Skeletal muscle tissue (tissue), 4 donors: ENCODE data around the gene CKAP5. TPM values are rescaled to one million over a fixed set of nuclear protein-coding genes. Genes with fewer than 3 reads are reported as not detected.

Source experiments
- H3K27ac ChIP-seq: one replicate; pipeline ENCODE4 v1.7.0; 2013; ENCODE audit warnings: mild to moderate bottlenecking, low read depth, low read length, inconsistent platforms
- H3K27me3 ChIP-seq, 3 donors: one replicate each; pipeline ENCODE4 v1.7.0; 2013; ENCODE audit warnings: low read length in 3 of 3; ENCODE audit not compliant: control insufficient read depth in 3 of 3, insufficient read depth in 3 of 3
- H3K36me3 ChIP-seq, 3 donors: one replicate each; pipeline ENCODE4 v1.7.0; 2013; ENCODE audit warnings: low read length in 3 of 3; ENCODE audit not compliant: control insufficient read depth in 3 of 3, insufficient read depth in 3 of 3
- H3K4me1 ChIP-seq, 3 donors: one replicate each; pipeline ENCODE4 v1.7.0; 2013; ENCODE audit warnings: low read length in 3 of 3, mild to moderate bottlenecking in 3 of 3; ENCODE audit not compliant: control insufficient read depth in 3 of 3, insufficient read depth in 3 of 3
- H3K4me3 ChIP-seq, 3 donors: one replicate each; pipeline ENCODE4 v1.7.0; 2013; ENCODE audit warnings: low read length in 3 of 3
- H3K9ac ChIP-seq, 3 donors: one replicate each; pipeline ENCODE4 v1.7.0; 2013; ENCODE audit warnings: low read length in 3 of 3, mild to moderate bottlenecking in 3 of 3, moderate library complexity in 2 of 3, low read depth in 1 of 3
- H3K9me3 ChIP-seq, 3 donors: one replicate each; pipeline ENCODE4 v1.7.0; 2013; ENCODE audit warnings: low read length in 3 of 3; ENCODE audit not compliant: control insufficient read depth in 3 of 3
- total RNA-seq: library from RNA; depleted of rRNA; stranded (reverse); fragments of >200 nt; gene quantifications from one replicate; pipeline ENCODE4 v1.2.3, GENCODE V29; 2014
- donor health status: Osteomylitis.

Gene CKAP5
- total RNA-seq, 1 donor from 2014 or later: 58.5 TPM

DNA sequence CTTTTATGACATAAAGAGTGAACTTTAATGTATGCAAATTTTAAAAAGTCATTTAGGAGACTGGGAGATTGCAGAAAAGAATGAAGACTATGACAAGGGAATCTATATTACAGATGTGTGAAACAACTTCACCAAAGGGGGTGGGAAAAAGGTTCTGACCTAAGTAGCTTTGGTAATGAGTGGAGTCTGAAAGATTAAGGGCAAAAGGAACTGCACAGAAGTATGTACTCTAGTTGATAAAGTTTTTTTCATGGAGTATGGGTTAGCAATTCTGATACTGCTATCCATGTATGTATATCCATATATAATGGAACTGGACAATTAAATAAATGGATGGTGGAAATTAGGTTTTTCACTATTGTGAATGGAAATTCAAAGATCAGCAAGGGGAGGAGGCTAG lies 9.2 kb downstream of the CKAP5 start:
- Histone ChIP-seq H3K4me1 (peaks cover 0 to 4% (median 0%) of the 10 kb centered on the region in 3 donors), H3K27me3 (no peaks in the 10 kb centered on the region), H3K27ac (no peak overlapping the region), H3K9ac (no peak overlapping the region), H3K9me3 (no peaks in the 10 kb centered on the region), H3K4me3 (no peak overlapping the region), H3K36me3 (no peaks in the 10 kb centered on the region)

- no peaks in the 10 kb centered on the region for H3K36me3 ChIP-seq
- H3K9ac ChIP-seq: no peak overlapping the region
- H3K9me3 ChIP-seq: no peaks in the 10 kb centered on the region
- H3K27me3 ChIP-seq: no peaks in the 10 kb centered on the region
- peaks cover 0 to 4% (median 0%) of the 10 kb centered on the region in 3 donors for H3K4me1 ChIP-seq
- no peak overlapping the region for H3K27ac ChIP-seq
- H3K4me3 ChIP-seq: no peak overlapping the region
Measured at GRCh38 chr11:46836431-46836830, 9.6 kb downstream of the CKAP5 start.

- Histone ChIP-seq H3K4me3 (no peak overlapping the region), H3K27ac (no peak overlapping the region), H3K4me1 (peaks cover 0 to 4% (median 0%) of the 10 kb centered on the region in 3 donors), H3K9ac (no peak overlapping the region), H3K9me3 (no peaks in the 10 kb centered on the region), H3K36me3 (no peaks in the 10 kb centered on the region), H3K27me3 (no peaks in the 10 kb centered on the region)
Measured at GRCh38 chr11:46835897-46836296, 10.2 kb downstream of the CKAP5 start.

DNA sequence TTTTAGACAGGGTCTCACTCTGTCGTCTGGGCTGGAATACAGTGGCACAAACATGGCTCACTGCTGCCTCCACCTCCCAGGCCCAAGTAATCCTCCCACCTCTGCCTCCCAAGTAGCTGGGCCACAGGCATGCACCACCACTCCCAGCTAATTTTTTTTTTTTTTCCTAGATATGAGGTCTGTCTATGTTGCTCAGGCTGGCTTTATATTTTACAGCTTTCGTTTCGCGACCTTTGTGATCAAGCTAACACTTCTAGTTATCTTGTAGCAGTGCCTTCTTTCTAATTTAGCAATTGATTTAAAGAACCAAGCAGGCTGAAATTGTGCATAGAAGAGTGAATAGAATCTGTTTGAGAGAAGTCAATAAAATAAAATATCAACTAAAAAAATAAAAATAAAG lies 11.3 kb downstream of the CKAP5 start:
- H3K27me3 ChIP-seq: no peaks in the 10 kb centered on the region
- H3K4me1 ChIP-seq: peaks cover 0 to 4% (median 0%) of the 10 kb centered on the region in 3 donors

DNA sequence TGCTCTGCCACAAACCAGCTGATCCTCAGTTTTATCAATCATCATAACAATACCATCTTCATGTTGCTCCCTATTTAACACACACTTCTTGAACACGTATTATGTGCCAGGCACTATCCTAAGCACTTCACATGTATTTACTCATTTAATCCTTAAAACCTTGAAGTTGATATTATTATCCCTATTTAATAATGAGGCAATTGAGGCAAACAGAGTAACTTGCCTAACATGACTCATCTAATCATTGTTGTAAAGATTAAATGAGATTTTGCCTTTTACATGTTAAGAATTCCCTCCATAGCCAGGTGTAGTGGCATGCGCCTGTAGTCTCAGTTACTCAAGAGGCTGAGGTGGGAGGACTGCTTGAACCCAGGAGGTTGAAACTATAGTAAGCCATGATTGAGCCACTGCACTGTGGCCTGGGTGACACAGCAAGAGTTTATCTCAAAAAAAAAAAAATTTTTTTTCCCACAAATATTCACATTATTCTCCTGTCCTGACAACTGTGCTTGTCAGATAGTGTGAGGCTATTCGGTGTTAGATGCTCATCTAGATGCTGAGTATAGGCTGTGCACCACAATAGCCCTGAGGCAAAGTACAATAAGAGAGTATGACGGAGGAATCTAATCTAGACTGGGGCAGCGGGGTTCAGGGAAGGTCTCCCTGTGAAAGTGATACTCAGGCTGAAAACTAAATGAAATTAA lies 13.4 kb downstream of the CKAP5 start:
- no peaks in the 10 kb centered on the region for H3K9me3 ChIP-seq
- H3K9ac ChIP-seq: no peak overlapping the region
- no peak overlapping the region for H3K27ac ChIP-seq
- no peak overlapping the region for H3K4me3 ChIP-seq
- H3K27me3 ChIP-seq: no peaks in the 10 kb centered on the region
- H3K4me1 ChIP-seq: peaks cover 0 to 8% (median under 1%) of the 10 kb centered on the region in 3 donors
- H3K36me3 ChIP-seq: no peaks in the 10 kb centered on the region

More for the DNA sequence above, 11.3 kb downstream of the CKAP5 start:
- Histone ChIP-seq H3K36me3 (no peaks in the 10 kb centered on the region), H3K27ac (no peak overlapping the region), H3K9ac (no peak overlapping the region), H3K4me3 (no peak overlapping the region), H3K9me3 (no peaks in the 10 kb centered on the region)

DNA sequence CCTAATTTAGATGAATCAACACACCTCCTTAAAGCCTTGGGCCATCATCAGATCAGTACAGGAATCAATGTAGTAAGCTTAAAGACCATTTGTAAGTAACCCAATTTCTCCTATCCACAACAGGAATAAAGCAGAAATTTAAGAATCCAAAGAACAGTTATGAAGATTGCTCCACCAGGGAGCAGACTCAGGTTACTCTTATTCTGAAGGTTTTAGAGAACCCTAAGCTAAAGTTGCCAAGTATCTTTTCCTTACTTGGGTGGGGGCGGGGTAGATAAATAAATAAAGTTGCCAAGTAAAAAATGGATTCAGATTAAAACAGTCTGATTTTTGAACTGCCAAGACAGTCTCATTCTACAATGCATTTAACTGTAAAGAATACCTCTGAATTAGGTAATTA lies 18.1 kb downstream of the CKAP5 start:
- H3K9me3 ChIP-seq: no peaks in the 10 kb centered on the region
- H3K4me3 ChIP-seq: no peak overlapping the region
- H3K27ac ChIP-seq: no peak overlapping the region
- peaks cover 18 to 41% (median 33%) of the 10 kb centered on the region in 3 donors for H3K4me1 ChIP-seq
- no peaks in the 10 kb centered on the region for H3K36me3 ChIP-seq
- no peak overlapping the region for H3K9ac ChIP-seq
- no peaks in the 10 kb centered on the region for H3K27me3 ChIP-seq

- Histone ChIP-seq H3K4me3 (peak overlapping the region; percentile 88 to 90 (median 89)), H3K9me3 (no peaks in the 10 kb centered on the region), H3K9ac (peak overlapping the region; percentile 91 to 93 (median 91)), H3K36me3 (no peaks in the 10 kb centered on the region), H3K27me3 (no peaks in the 10 kb centered on the region), H3K4me1 (peaks cover 18 to 41% (median 33%) of the 10 kb centered on the region in 3 donors), H3K27ac (peak overlapping the region; percentile 82)
Measured at GRCh38 chr11:46826310-46827044, 19.6 kb downstream of the CKAP5 start.

DNA sequence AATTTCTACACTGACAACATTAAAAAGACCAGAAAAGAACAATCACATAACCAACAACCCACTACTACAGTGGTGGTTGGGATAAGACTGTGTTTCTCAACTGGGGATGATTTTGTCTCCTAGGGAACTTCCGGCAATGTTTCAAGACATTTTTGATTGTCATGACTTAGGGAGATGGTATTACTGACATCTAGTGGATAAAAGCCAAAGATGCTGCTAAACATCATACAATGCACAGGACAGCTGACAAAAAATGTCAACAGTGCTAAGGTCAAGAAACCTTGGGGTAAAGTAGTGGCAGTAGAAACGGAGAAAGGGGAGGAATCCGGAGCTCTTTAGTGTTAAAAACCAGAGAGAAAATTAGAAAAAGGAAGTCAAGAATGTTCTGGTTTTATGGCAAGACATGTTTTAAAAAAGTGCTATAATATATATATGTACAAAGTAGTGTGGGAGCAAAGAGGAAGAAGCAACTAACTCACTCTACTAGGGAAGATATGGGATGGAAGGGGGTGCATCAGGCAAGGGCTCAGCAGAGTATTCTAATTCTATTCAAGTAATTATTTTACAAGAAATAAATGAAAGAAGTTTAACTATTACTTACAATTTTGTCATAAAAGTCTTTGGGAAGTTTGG lies 37.2 kb downstream of the CKAP5 start:
- Histone ChIP-seq H3K27ac (no peak overlapping the region), H3K4me1 (no peaks in the 10 kb centered on the region), H3K9ac (no peak overlapping the region), H3K4me3 (no peak overlapping the region), H3K9me3 (no peaks in the 10 kb centered on the region), H3K27me3 (no peaks in the 10 kb centered on the region), H3K36me3 (peaks cover 7 to 47% (median 31%) of the 10 kb centered on the region in 3 donors)

DNA sequence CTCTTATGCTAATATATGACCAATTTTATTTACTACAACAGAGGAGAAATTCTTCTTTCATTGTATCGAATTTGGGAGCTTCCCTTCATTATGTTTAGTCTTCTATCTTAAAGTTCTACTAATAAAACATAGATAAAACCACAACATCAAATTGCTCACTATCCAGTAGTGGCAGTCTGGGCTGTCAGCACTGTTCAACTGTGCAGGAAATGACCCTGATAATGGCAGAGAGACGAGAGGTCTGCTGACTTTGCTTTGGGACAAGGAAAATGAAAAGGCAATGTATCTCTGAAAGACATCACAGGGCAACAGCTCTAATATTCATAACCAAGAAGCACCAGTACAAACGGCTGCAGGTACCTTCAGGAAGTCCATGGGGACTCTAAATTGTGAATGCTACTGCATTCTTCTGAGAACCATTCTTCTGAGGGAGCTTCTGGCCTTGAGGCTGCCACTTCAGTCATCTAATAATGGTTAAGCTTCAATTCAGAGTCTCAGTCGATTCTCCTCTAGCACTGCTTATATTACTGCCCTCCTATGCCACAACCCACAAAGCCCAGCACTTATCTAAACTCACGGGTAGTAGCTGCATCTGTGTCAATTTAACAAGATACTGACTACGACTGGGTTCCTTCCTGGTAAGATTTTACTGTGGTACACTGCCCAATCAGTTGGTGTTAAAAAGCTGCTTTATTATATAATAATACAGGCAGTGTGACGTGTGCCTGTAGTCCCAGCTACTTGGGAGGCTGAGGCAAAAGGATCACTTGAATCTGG lies 44.2 kb downstream of the CKAP5 start:
- H3K9me3 ChIP-seq: no peaks in the 10 kb centered on the region
- H3K9ac ChIP-seq: no peak overlapping the region
- H3K4me1 ChIP-seq: peaks cover 0 to 7% (median 0%) of the 10 kb centered on the region in 3 donors
- no peak overlapping the region for H3K4me3 ChIP-seq
- H3K36me3 ChIP-seq: peaks cover 8 to 24% (median 16%) of the 10 kb centered on the region in 3 donors
- H3K27ac ChIP-seq: peak overlapping the region; percentile 76
- no peaks in the 10 kb centered on the region for H3K27me3 ChIP-seq
